GM12891 (cell line): ENCODE results near the gene CRADD.

Experiments
- PAX5 ChIP-seq: IDR thresholded peaks from 2 replicates; pipeline ENCODE4 v1.6.1; 2011; ENCODE audit warnings: low read length, moderate library complexity, mild to moderate bottlenecking; ENCODE audit not compliant: insufficient read depth, severe bottlenecking
- POLR2A ChIP-seq: IDR thresholded peaks from 2 replicates; pipeline ENCODE4 v1.6.1; 2011; ENCODE audit warnings: low read depth, low read length, control low read depth
- POLR2AphosphoS5 ChIP-seq: IDR thresholded peaks from 2 replicates; pipeline ENCODE4 v1.6.1; 2011; ENCODE audit warnings: low read depth, low read length, control low read depth
- SPI1 ChIP-seq: IDR thresholded peaks from 2 replicates; pipeline ENCODE4 v1.6.1; 2011; ENCODE audit warnings: low read depth, low read length, control low read depth
- TAF1 ChIP-seq: IDR thresholded peaks from 2 replicates; pipeline ENCODE4 v1.6.1; 2011; ENCODE audit warnings: low read depth, low read length, control low read depth

- TF ChIP-seq POLR2A: no peak
- no peak for TF ChIP-seq TAF1
- TF ChIP-seq PAX5: no peak
- no peak for TF ChIP-seq POLR2AphosphoS5
- TF ChIP-seq SPI1: no peak
Observed at GRCh38 chr12:93831374-93831773, 154.2 kb downstream of the CRADD start.
